ENCODE results near the gene WNT9A. TPM values are rescaled to one million over a fixed set of nuclear protein-coding genes. Genes with fewer than 3 reads are reported as not detected.

The WNT9A gene
- total and polyA plus RNA-seq, 4 experiments from 2014 or later = 0.08 to 0.15 (median 0.08) TPM; not detected in 1

GRCh38 chr1:227887697-227888403, 59.9 kb downstream of the WNT9A start:
- Mint-ChIP-seq H3K27ac (peak overlapping the region; percentile 61 to 95 (median 78)), H3K27me3 (no peaks in the 10 kb centered on the region), H3K9me3 (peaks cover 0 to 2% (median 0%) of the 10 kb centered on the region in 8 donors), H3K4me1 (peaks cover 14 to 56% (median 34%) of the 10 kb centered on the region in 4 donors), H3K36me3 (no peaks in the 10 kb centered on the region), H3K4me3 (peak overlapping the region; percentile 23 to 71 (median 58))
- CTCF ChIA-PET (ENCODE audit: partially characterized antibody) = interaction anchor here (1.6 kb wide), 1 partner anchor 126 kb away, joined by 6 read pairs; no protein-coding TSS in a partner anchor
- no peaks in the 10 kb centered on the region for H3K9me3 ChIP-seq (ENCODE audit: control insufficient read depth in 1 of 2, low read length in 2 of 2)
- intact Hi-C loops (cut with micrococcal nuclease) = loop anchor here (1.0 to 5.0 kb wide), 2 partner anchors 101 to 126 kb away; no protein-coding TSS in a partner anchor
- no peaks in the 10 kb centered on the region for H3K27me3 ChIP-seq (ENCODE audit: insufficient read depth, low read length)
- H3K4me1 ChIP-seq (ENCODE audit: insufficient read depth, low read length) = peaks cover 54% of the 10 kb centered on the region
- POLR2A ChIA-PET (ENCODE audit: partially characterized antibody) = interaction anchor here (0.5 to 5.6 kb wide), 8 partner anchors 9 to 949 kb away, joined by 3 to 49 read pairs (median 5); no protein-coding TSS in a partner anchor
- no peaks in the 10 kb centered on the region for H3K36me3 ChIP-seq (ENCODE audit: insufficient read depth, low read length)
- peak in 3 of 5 donors; percentile 23 to 45 (median 30) for DNase-seq
- peak overlapping the region in 1 of 2 donors; percentile 31 for H3K4me3 ChIP-seq (ENCODE audit: low read length in 2 of 2)
- peak overlapping the region; percentile 40 for H3K27ac ChIP-seq (ENCODE audit: low read depth, low read length)

GRCh38 chr1:227886993-227887696, 60.6 kb downstream of the WNT9A start:
- no peaks in the 10 kb centered on the region for H3K36me3 ChIP-seq (ENCODE audit: insufficient read depth, low read length)
- Mint-ChIP-seq H3K27ac (peak overlapping the region; percentile 68 to 92 (median 83)), H3K36me3 (no peaks in the 10 kb centered on the region), H3K9me3 (peaks cover 0 to 2% (median 0%) of the 10 kb centered on the region in 8 donors), H3K4me3 (peak overlapping the region in 7 of 8 donors; percentile 42 to 68 (median 59)), H3K4me1 (peaks cover 15 to 59% (median 38%) of the 10 kb centered on the region in 4 donors), H3K27me3 (no peaks in the 10 kb centered on the region)
- ChIA-PET POLR2A (ENCODE audit: partially characterized antibody) (interaction anchor here (0.6 to 5.6 kb wide), 6 partner anchors 9 to 208 kb away, joined by 3 to 49 read pairs (median 6); no protein-coding TSS in a partner anchor), CTCF (ENCODE audit: partially characterized antibody) (interaction anchor here (1.9 kb wide), 1 partner anchor 38 kb away, joined by 7 read pairs; no protein-coding TSS in a partner anchor)
- peaks cover 54% of the 10 kb centered on the region for H3K4me1 ChIP-seq (ENCODE audit: insufficient read depth, low read length)
- DNase-seq = peak in 3 of 5 donors; percentile 18 to 29 (median 18)
- no peaks in the 10 kb centered on the region for H3K9me3 ChIP-seq (ENCODE audit: control insufficient read depth in 1 of 2, low read length in 2 of 2)
- peak overlapping the region; percentile 40 for H3K27ac ChIP-seq (ENCODE audit: low read depth, low read length)
- H3K27me3 ChIP-seq (ENCODE audit: insufficient read depth, low read length) = no peaks in the 10 kb centered on the region
- intact Hi-C loops (cut with micrococcal nuclease) = loop anchor here (1.0 to 5.0 kb wide), 2 partner anchors 100 to 125 kb away; no protein-coding TSS in a partner anchor
- H3K4me3 ChIP-seq (ENCODE audit: low read length in 2 of 2) = peak overlapping the region in 1 of 2 donors; percentile 31

GRCh38 chr1:227886503-227886961, 61.2 kb downstream of the WNT9A start:
- ChIA-PET CTCF (ENCODE audit: partially characterized antibody) (interaction anchor here (1.3 to 1.9 kb wide), 3 partner anchors 14 to 120 kb away, joined by 3 to 7 read pairs (median 7); no protein-coding TSS in a partner anchor), POLR2A (ENCODE audit: partially characterized antibody) (interaction anchor here (1.0 to 5.6 kb wide), 3 partner anchors 15 to 124 kb away, joined by 3 to 49 read pairs (median 29); no protein-coding TSS in a partner anchor)
- H3K4me1 ChIP-seq (ENCODE audit: insufficient read depth, low read length) = peaks cover 54% of the 10 kb centered on the region
- Mint-ChIP-seq H3K27ac (peak overlapping the region; percentile 70 to 92 (median 83)), H3K4me1 (peaks cover 15 to 59% (median 39%) of the 10 kb centered on the region in 4 donors), H3K4me3 (peak overlapping the region in 7 of 8 donors; percentile 52 to 68 (median 65)), H3K27me3 (no peaks in the 10 kb centered on the region), H3K9me3 (peaks cover 0 to 2% (median 0%) of the 10 kb centered on the region in 8 donors), H3K36me3 (no peaks in the 10 kb centered on the region)
- H3K27me3 ChIP-seq (ENCODE audit: insufficient read depth, low read length) = no peaks in the 10 kb centered on the region
- peak overlapping the region in 1 of 2 donors; percentile 15 for H3K4me3 ChIP-seq (ENCODE audit: low read length in 2 of 2)
- intact Hi-C loops (cut with micrococcal nuclease) = loop anchor here (5.0 kb wide), 1 partner anchor 99 kb away; no protein-coding TSS in a partner anchor
- peak overlapping the region; percentile 40 for H3K27ac ChIP-seq (ENCODE audit: low read depth, low read length)
- DNase-seq = no peak
- no peaks in the 10 kb centered on the region for H3K36me3 ChIP-seq (ENCODE audit: insufficient read depth, low read length)
- H3K9me3 ChIP-seq (ENCODE audit: control insufficient read depth in 1 of 2, low read length in 2 of 2) = no peaks in the 10 kb centered on the region

GRCh38 chr1:227885648-227886502, 61.9 kb downstream of the WNT9A start:
- Histone ChIP-seq H3K27me3 (ENCODE audit: insufficient read depth, low read length) (no peaks in the 10 kb centered on the region), H3K27ac (ENCODE audit: low read depth, low read length) (peak overlapping the region; percentile 50), H3K4me3 (ENCODE audit: low read length in 2 of 2) (peak overlapping the region; percentile 29 to 48), H3K9me3 (ENCODE audit: control insufficient read depth in 1 of 2, low read length in 2 of 2) (no peaks in the 10 kb centered on the region), H3K36me3 (ENCODE audit: insufficient read depth, low read length) (no peaks in the 10 kb centered on the region), H3K4me1 (ENCODE audit: insufficient read depth, low read length) (peaks cover 54% of the 10 kb centered on the region)
- ChIA-PET POLR2A (ENCODE audit: partially characterized antibody) (interaction anchor here (0.6 to 5.6 kb wide), 7 partner anchors 14 to 196 kb away, joined by 3 to 49 read pairs (median 4); no protein-coding TSS in a partner anchor), CTCF (ENCODE audit: partially characterized antibody) (interaction anchor here (1.3 to 1.9 kb wide), 4 partner anchors 13 to 123 kb away, joined by 3 to 7 read pairs (median 5); no protein-coding TSS in a partner anchor)
- no peaks in the 10 kb centered on the region for H3K36me3 Mint-ChIP-seq
- peak overlapping the region; percentile 72 to 92 (median 89) for H3K27ac Mint-ChIP-seq
- H3K4me1 Mint-ChIP-seq = peaks cover 15 to 60% (median 40%) of the 10 kb centered on the region in 4 donors
- intact Hi-C loops (cut with micrococcal nuclease) = loop anchor here (5.0 kb wide), 1 partner anchor 99 kb away; no protein-coding TSS in a partner anchor
- H3K4me3 Mint-ChIP-seq = peak overlapping the region; percentile 73 to 85 (median 78)
- DNase-seq = no peak
- no peaks in the 10 kb centered on the region for H3K27me3 Mint-ChIP-seq
- H3K9me3 Mint-ChIP-seq = peaks cover 0 to 2% (median 0%) of the 10 kb centered on the region in 8 donors

GRCh38 chr1:227885135-227885647, 62.5 kb downstream of the WNT9A start:
- H3K27me3 ChIP-seq (ENCODE audit: insufficient read depth, low read length) = no peaks in the 10 kb centered on the region
- intact Hi-C loops (cut with micrococcal nuclease) = loop anchor here (5.0 kb wide), 1 partner anchor 98 kb away; no protein-coding TSS in a partner anchor
- no peaks in the 10 kb centered on the region for H3K36me3 ChIP-seq (ENCODE audit: insufficient read depth, low read length)
- POLR2A ChIA-PET (ENCODE audit: partially characterized antibody) = interaction anchor here (0.9 to 5.6 kb wide), 5 partner anchors 14 to 197 kb away, joined by 3 to 49 read pairs (median 5); no protein-coding TSS in a partner anchor
- no peaks in the 10 kb centered on the region for H3K9me3 ChIP-seq (ENCODE audit: control insufficient read depth in 1 of 2, low read length in 2 of 2)
- no peaks in the 10 kb centered on the region for H3K36me3 Mint-ChIP-seq
- H3K4me1 Mint-ChIP-seq = peaks cover 17 to 62% (median 37%) of the 10 kb centered on the region in 4 donors
- peaks cover 0 to 2% (median 0%) of the 10 kb centered on the region in 8 donors for H3K9me3 Mint-ChIP-seq
- H3K4me1 ChIP-seq (ENCODE audit: insufficient read depth, low read length) = peaks cover 54% of the 10 kb centered on the region
- CTCF ChIA-PET (ENCODE audit: partially characterized antibody) = interaction anchor here (0.6 to 1.9 kb wide), 6 partner anchors 13 to 392 kb away, joined by 3 to 7 read pairs (median 3); no protein-coding TSS in a partner anchor
- H3K27ac ChIP-seq (ENCODE audit: low read depth, low read length) = peak overlapping the region; percentile 50
- peak in 4 of 5 donors; percentile 32 to 40 (median 34) for DNase-seq
- no peaks in the 10 kb centered on the region for H3K27me3 Mint-ChIP-seq
- peak overlapping the region; percentile 72 to 92 (median 89) for H3K27ac Mint-ChIP-seq
- peak overlapping the region; percentile 29 to 48 for H3K4me3 ChIP-seq (ENCODE audit: low read length in 2 of 2)
- H3K4me3 Mint-ChIP-seq = peak overlapping the region; percentile 73 to 85 (median 78)
